HG03066 (cell line): ENCODE data around the gene KLF1.
A peak's percentile ranks its signal among the peaks of the same experiment; 100 is the strongest.
"Not testable (repeated sequence)": the region's sequence is repeated elsewhere in the genome, so short reads cannot be mapped to it uniquely, and the experiment has no call there.

Source experiments
- ATAC-seq: cut with Tn5 transposase; IDR thresholded peaks from one replicate; pipeline ENCODE4 v1.9.1; 2021; ENCODE audit warnings: low read depth; ENCODE audit not compliant: unreplicated experiment

Gene KLF1

GRCh38 chr19:12868540-12869112 lies 18.4 kb downstream of the KLF1 start:
- no peak for ATAC-seq

- peak; percentile 40 for ATAC-seq
Observed at GRCh38 chr19:12867120-12868099, 19.6 kb downstream of the KLF1 start.

- ATAC-seq: no peak
Observed at GRCh38 chr19:12866416-12867119, 20.4 kb downstream of the KLF1 start.

- no peak for ATAC-seq
Observed at GRCh38 chr19:12865746-12866415, 21.1 kb downstream of the KLF1 start.

GRCh38 chr19:12864721-12865715 lies 22.0 kb downstream of the KLF1 start:
- no peak for ATAC-seq

GRCh38 chr19:12864143-12864542 lies 22.9 kb downstream of the KLF1 start:
- ATAC-seq: no peak

GRCh38 chr19:12859546-12859945 lies 27.5 kb downstream of the KLF1 start:
- ATAC-seq: no peak

GRCh38 chr19:12858041-12858928 lies 28.7 kb downstream of the KLF1 start:
- ATAC-seq: no peak

GRCh38 chr19:12856653-12857052 lies 30.3 kb downstream of the KLF1 start:
- ATAC-seq: no peak

- no peak for ATAC-seq
Observed at GRCh38 chr19:12847159-12848139, 39.6 kb downstream of the KLF1 start.

GRCh38 chr19:12846613-12847012 lies 40.4 kb downstream of the KLF1 start:
- not testable (repeated sequence) for ATAC-seq

GRCh38 chr19:12843999-12844732 lies 42.8 kb downstream of the KLF1 start:
- no peak for ATAC-seq

GRCh38 chr19:12843328-12843727 lies 43.7 kb downstream of the KLF1 start:
- ATAC-seq: no peak

- ATAC-seq: no peak
Observed at GRCh38 chr19:12842511-12842910, 44.5 kb downstream of the KLF1 start.

- no peak for ATAC-seq
Observed at GRCh38 chr19:12841094-12841493, 45.9 kb downstream of the KLF1 start.
